HCEC 1CT (cell line): ENCODE results near the gene AGXT.

ENCODE experiments used
- DNase-seq: peaks from one replicate; pipeline ENCODE4 v3.0.0-alpha.2; 2017

AGXT gene

DNA sequence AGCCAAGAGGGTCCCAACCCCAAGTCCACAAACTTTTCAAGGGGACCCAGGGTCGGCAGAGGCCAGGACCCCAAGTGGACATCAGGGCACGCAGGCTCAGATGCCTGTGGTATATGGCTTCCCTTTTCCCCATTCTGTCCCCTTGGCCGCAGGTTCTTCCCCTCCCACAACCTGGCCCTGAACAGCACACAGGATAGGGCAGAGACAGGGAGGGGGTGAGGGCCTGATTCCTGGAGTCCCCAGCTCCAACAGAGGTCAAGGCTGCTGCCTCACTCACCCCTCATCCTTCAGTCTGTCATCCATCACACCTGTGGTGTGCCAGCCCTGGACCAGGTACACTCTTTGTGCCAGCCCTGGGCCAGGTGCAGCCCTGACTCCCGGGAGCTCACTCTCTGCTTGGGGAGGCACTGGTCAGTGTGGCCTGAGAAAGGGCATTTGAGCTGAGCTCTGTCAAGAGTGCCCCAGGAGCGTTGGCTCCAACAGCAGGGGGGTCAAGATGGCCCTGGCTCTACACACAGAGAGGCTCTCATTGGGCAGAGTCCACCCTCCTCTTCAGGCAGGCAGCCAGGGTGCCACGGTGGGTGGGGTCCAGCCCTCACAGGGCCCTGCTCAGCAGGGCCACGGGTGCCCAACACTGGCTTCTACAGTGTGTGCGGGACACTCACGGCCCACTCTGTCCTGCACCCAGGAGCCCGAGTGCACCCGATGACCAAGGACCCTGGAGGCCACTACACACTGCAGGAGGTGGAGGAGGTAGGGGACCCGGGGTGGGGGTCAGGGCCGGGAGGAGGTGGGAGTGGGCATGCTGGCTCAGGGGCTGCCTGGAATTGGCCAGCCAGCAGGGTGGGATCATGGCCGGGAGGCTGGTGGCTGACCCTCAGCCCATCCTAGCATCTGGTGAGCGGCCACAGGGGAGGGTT, 1.6 kb downstream of the AGXT start:
- DNase-seq = no peak

- no peak for DNase-seq
Observed at GRCh38 chr2:240871071-240871958, 2.7 kb downstream of the AGXT start.

DNA sequence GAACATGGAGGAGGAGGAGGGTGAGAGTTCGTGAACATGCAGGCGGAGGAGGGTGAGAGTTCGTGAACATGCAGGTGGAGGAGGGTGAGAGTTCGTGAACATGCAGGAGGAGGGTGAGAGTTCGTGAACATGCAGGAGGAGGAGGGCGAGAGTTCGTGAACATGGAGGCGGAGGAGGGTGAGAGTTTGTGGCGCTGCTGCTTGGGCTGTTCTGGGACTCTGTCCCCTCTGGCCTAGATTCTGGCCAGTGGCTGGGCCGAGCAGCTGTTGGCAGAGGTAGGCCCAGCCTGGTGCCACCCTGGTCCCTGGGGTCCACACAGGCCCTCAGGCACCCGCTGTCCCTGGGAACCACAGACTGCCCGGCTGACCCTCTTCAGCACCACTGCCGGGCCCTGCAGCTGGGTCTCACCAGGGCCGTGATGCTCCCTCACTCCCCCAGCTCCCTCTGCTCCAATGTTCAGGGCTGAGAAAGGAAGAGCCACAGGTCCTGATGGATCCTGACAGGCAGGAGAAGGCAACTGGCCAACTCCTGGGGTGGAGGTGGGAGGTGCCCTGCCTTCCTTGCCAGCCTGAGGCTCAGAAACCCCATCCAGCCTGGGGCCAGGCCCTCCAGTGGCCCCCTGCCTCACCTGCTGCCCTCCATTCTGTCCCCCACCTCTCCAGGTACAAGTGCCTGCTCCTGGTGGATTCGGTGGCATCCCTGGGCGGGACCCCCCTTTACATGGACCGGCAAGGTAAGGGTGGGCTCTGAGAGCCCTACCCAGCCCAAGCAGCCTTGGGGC, 3.9 kb downstream of the AGXT start:
- DNase-seq = no peak

DNA sequence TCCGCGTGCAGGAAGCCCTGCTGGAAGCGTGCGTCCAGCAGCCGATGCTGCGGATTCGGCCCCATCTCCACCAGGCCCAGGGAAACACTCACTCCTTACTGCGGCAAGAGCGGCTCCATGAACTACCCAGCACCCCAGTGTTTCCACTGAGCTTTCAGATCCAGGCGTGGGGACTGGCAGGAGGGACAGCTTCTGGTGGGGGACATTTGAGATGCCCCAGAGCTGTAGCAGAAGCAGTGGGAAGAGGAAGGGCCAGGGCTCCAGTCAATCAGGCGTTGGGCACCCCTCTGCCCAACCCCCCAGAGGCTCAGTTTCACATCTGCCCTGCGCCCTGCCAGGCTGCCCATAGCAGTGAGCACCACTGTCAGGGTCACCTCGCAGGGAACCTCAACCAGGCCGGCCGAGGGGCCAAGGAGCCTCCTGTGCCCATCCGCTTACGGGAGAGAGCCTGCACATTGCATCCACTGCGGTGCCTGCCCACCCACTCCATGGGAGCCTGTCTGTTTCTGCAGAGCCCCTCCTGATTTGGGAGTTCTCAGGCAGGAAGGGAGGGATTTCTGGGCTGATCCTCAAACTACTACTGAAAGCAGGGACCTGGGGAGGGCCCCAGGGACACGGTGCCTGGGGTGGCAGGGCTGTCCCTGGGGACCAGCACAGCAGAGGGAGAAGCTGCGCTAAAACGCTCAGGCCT, 4.6 kb downstream of the AGXT start:
- DNase-seq = no peak

DNA sequence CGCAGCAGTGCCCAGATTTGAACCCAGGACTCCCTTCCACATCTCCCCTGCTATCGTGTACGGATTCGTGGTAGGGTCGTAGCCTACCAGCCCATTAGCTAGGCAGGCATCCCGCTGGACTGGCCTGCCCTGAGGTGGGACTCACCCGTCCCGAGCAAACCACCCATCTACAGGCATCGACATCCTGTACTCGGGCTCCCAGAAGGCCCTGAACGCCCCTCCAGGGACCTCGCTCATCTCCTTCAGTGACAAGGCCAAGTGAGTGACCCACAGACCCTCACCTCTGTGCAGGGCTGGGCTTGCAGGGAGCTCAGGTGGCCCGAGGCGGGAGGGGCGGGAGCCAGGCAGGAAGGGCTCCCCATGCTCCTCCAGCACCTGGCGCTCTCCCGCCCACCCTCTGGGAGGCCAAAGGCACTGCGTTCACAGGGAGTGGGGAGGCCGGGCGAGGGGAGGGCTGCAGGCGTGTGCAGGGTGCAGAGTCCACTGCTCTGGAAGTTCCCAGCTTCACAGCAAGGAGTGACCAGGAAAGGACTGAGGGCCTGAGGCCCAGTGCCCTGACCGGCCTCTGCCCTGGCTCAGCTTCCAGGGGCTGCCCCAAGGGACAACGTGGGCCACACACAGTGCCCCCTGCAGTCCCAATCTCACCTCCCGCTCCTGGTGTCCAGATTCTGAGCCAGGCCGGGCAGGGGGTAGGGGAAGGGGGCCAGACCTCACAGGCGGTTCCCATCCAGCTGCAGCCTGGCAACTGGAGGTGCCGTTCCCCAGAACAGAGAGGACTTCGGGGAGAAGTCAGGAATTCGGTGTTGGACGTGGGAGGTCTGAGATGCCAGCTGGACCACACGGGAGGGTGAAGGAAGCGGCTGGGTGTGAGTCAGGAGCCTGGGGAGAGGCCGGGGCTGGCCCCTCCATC, 5.4 kb downstream of the AGXT start:
- peak; percentile 20 for DNase-seq

- no peak for DNase-seq
Observed at GRCh38 chr2:240874715-240875227, 6.1 kb downstream of the AGXT start.

DNA sequence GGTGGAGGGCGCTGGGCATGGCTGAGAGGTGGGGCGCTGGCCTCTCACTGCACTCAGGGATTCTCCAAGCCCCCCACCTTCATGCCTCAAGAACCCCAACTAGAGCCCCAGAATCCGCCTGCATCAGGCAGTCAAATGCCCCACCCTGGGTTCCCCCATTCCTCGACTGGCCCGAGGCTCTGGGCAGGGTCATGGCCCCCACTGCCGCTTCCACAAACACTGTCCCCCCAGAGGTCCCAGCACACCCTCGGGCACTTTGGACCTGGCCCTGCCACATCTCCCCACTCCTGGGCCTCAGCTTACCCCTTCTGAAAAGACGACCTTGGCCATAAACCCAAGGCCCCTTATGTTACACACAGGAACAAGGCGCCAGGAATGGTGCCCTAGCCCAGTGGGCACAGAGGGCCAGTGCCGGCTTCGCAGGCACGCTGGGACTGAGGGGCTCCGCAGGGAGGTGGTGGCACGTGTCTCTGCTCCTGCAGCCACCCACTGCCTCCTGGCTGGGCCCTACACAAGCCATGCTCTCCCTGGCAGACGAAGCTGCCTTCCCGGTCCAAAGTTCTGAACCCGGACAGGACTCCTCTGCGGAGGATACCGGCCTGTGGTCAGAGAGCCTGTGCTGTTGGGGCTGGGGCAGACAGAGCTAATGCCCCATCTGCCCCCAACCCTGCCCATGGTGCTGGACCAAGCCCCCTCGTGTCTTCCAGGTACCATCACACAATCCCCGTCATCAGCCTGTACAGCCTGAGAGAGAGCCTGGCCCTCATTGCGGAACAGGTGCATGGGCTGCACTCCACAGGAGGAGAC, 6.8 kb downstream of the AGXT start:
- DNase-seq = no peak

DNA sequence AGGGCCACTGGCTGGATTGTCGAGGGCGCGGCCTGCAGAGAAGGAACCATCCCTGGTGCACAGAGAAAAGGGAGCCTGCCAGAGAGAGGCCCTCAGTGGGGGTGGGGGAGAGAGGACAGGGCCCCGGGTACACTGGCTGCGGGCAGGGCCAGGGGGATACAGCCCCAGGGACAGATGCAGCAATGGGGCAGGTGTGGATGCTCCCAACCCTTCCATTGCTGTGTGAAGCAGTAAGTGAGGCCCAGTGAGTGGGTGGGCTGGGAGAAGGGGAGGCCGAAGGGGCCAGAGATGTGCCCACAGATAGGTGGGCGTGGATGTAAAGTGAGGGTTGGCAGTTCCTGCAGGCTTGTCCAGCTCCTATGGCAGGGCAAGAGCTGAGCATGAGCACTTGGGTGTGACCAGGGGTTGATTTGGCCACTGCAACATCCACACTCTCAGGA, 7.4 kb downstream of the AGXT start:
- no peak for DNase-seq

GRCh38 chr2:240876475-240877251, 8.0 kb downstream of the AGXT start:
- no peak for DNase-seq

GRCh38 chr2:240877460-240878340, 9.1 kb downstream of the AGXT start:
- no peak for DNase-seq

- DNase-seq = no peak
Observed at GRCh38 chr2:240878341-240878936, 9.8 kb downstream of the AGXT start.

- no peak for DNase-seq
Observed at GRCh38 chr2:240879105-240879504, 10.5 kb downstream of the AGXT start.

GRCh38 chr2:240881913-240882312, 13.3 kb downstream of the AGXT start:
- no peak for DNase-seq

- DNase-seq = no peak
Observed at GRCh38 chr2:240884221-240884620, 15.6 kb downstream of the AGXT start.

GRCh38 chr2:240884745-240885144, 16.1 kb downstream of the AGXT start:
- DNase-seq = no peak

GRCh38 chr2:240885566-240885965, 16.9 kb downstream of the AGXT start:
- DNase-seq = no peak

DNA sequence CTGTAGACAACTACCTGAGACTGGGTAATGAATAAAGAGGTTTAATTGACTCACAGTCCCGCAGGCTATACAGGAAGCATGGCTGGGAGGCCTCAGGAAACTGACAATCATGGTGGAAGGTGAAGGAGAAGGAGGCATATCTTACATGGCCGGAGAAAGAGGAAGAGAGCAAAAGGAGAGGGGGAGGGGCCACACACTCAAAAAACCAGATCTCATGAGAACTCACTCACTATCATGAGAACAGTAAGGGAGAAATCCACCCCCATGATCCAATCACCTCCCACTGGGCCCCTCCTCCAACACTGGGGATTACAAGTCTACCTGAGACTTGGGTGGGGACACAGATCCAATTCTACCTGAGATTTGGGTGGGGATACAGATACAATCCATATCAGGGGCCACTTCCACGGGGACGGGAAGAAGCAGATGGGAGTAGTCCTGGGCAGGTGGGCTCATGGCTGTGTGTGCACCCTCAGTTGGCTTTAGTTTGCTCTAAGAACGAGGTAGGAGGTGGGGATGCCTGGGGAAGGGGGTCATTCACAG, 17.5 kb downstream of the AGXT start:
- no peak for DNase-seq
